Heart left ventricle (tissue), 16 donors: ENCODE measurements around the gene GCHFR. TPM values are rescaled to one million over a fixed set of nuclear protein-coding genes. Genes with fewer than 3 reads are reported as not detected.

Source experiments
- ATAC-seq, 4 donors: fragments of 200-7000 bp; cut with Tn5 transposase; one replicate each; pipeline ENCODE4 v1.9.1; 2020 to 2022; ENCODE audit warnings: moderate library complexity in 4 of 4, mild to moderate bottlenecking in 3 of 4, moderate number of reproducible peaks in 1 of 4
- DNase-seq, 5 donors: peaks; one replicate each; pipeline ENCODE4 v3.0.0-alpha.2; 2020
- H3K27ac ChIP-seq, 12 donors: fragments of 200-600 bp; sonication (generic) in 4 of 12; one replicate each; pipeline versions ENCODE4 v1.5.0 to v1.8.0; 2016 to 2022; ENCODE audit warnings: mild to moderate bottlenecking in 2 of 12
- H3K27me3 ChIP-seq, 9 donors: fragments of 200-600 bp; sonication (generic) in 2 of 9; one replicate each; pipeline versions ENCODE4 v1.5.1 to v1.8.0; 2016 to 2022; ENCODE audit warnings: mild to moderate bottlenecking in 3 of 9
- H3K36me3 ChIP-seq, 9 donors: fragments of 200-600 bp; sonication (generic) in 2 of 9; one replicate each; pipeline versions ENCODE4 v1.5.0 to v1.8.0; 2018 to 2022; ENCODE audit warnings: mild to moderate bottlenecking in 2 of 9
- H3K4me1 ChIP-seq, 12 donors: fragments of 200-600 bp; sonication (generic) in 4 of 12; one replicate each; pipeline versions ENCODE4 v1.5.0 to v1.8.0; 2016 to 2022; ENCODE audit warnings: mild to moderate bottlenecking in 3 of 12
- H3K4me3 ChIP-seq, 12 donors: fragments of 200-600 bp; sonication (generic) in 4 of 12; one replicate each; pipeline versions ENCODE4 v1.5.0 to v1.8.0; 2017 to 2022; ENCODE audit warnings: mild to moderate bottlenecking in 9 of 12, moderate library complexity in 4 of 12
- H3K9me3 ChIP-seq, 12 donors: fragments of 200-600 bp; sonication (generic) in 4 of 12; one replicate each; pipeline versions ENCODE4 v1.5.0 to v1.8.0; 2016 to 2022; ENCODE audit warnings: mild to moderate bottlenecking in 1 of 12
- CTCF ChIP-seq, 12 donors: fragments of 200-600 bp; sonication (generic) in 4 of 12; IDR thresholded peaks; one replicate each; pipeline versions ENCODE4 v1.5.0 to v1.8.0; 2018 to 2022; ENCODE audit warnings: antibody characterized with exemption in 12 of 12, mild to moderate bottlenecking in 5 of 12
- POLR2A ChIP-seq, 2 donors: fragments of 450-650 bp; IDR thresholded peaks; one replicate each; pipeline ENCODE4 v1.6.1; 2017; ENCODE audit warnings: antibody characterized with exemption in 2 of 2, mild to moderate bottlenecking in 2 of 2, moderate library complexity in 2 of 2
- WGBS, 4 donors: extraction: QIAGEN DNeasy Blood & Tissue Kit in 2 of 4; methylation state at CpG; one replicate each; pipeline versions ENCODE4 v1.1.5 to v1.1.7; 2013 to 2018; 5-methylcytosine and 5-hydroxymethylcytosine counted together
- intact Hi-C, 10 donors: fragments of 100-400 bp; cut with DNase I; formaldehyde crosslinking; loops; one replicate each; pipeline versions ENCODE4 v1.11.1 to v1.14.2; 2022
- polyA plus RNA-seq, 2 donors: library from polyadenylated mRNA; stranded (reverse); fragments of 200-250 nt; gene quantifications; one replicate each; pipeline ENCODE4 v1.2.3, GENCODE V29; 2013
- total RNA-seq, 9 donors: library from RNA; depleted of rRNA in 2 of 9; stranded (reverse); fragments of >200 nt in 2 of 9; fragmentation: NEBNext Ultra II Directional in 3 of 9; extraction: Animal tissue kit (Norgen Biotek cat#: 25700) in 3 of 9; gene quantifications; one replicate each; pipeline versions ENCODE4 v1.1.0 to v1.2.4, GENCODE V29; 2016 to 2023
- donor health status: ischemic (EF 13 %, LVEDD 7.1; RV severe dilation, severe dysfunction).
- donor health status: healthy with polysubstance abuse.
- donor health status: DM: no; HTN: yes; CAD: no.
- donor health status: DM: no; HTN: no; CAD: no.
- donor health status: ischemic (EF 25% LVEDD 6.9; RV normal size, moderate dysfunction).
- donor health status: ischemic (EF 25% LVEDD 5.7; RV mildly dilated, moderate dysfunction).
- donor health status: healthy.
- donor health status: DM: yes; HTN: yes; CAD: no.
- donor health status: ischemic (EF 35%, LVEDD 5.7; RV mildly dilated, moderate dysfunction).
- donor health status: nonischemic (EF 11% LVEDD 7.7; RV severe dilation, severe dysfunction).
- donor health status: DM: yes; HTN: yes; CAD: no.
- donor health status: PGD.
- donor health status: ischemic (EF 29% LVEDD 5.4; RV normal size, mild dysfunction).
- donor health status: nonischemic (EF 23%, LVEDD 6.1; RV moderate dilation, normal function).

Gene GCHFR
- total and polyA plus RNA-seq, 11 donors: 1.6 to 24.0 (median 6.6) TPM

GRCh38 chr15:40764629-40765103, 798 bp downstream of the GCHFR start:
- H3K9me3 ChIP-seq: no peaks in the 10 kb centered on the region
- no peaks in the 10 kb centered on the region for H3K27me3 ChIP-seq
- TF ChIP-seq CTCF (IDR thresholded peaks at IDR 0.05) (no peak), POLR2A (IDR thresholded peaks at IDR 0.05) (no peak)
- peak overlapping the region in 10 of 12 donors; percentile 47 to 80 (median 63) for H3K27ac ChIP-seq
- ATAC-seq (no peak), DNase-seq (no peak)
- peaks cover 0 to 18% (median 4%) of the 10 kb centered on the region in 9 donors for H3K36me3 ChIP-seq
- 31 to 41% (median 36%) methylated on average over 8 of the region's 8 CpGs for WGBS, 4 donors
- peak overlapping the region in 11 of 12 donors; percentile 33 to 75 (median 59) for H3K4me3 ChIP-seq
- intact Hi-C loops: loop anchor here in 5 of 10 donors (5.0 to 10.0 kb wide), 5 partner anchors 38 to 170 kb away; partner anchors contain the start of genes DNAJC17 (in 2 of the 5), VPS18 (in 2 of the 5), ZFYVE19 (in 2 of the 5) and KNL1 (in 1 of the 5)
- H3K4me1 ChIP-seq: peaks cover 0 to 52% (median 24%) of the 10 kb centered on the region in 12 donors

GRCh38 chr15:40766194-40766815, 2.4 kb downstream of the GCHFR start:
- DNase-seq (no peak), ATAC-seq (no peak)
- Histone ChIP-seq H3K36me3 (peaks cover 0 to 31% (median 5%) of the 10 kb centered on the region in 9 donors), H3K4me1 (peaks cover 0 to 60% (median 24%) of the 10 kb centered on the region in 12 donors), H3K27me3 (no peaks in the 10 kb centered on the region), H3K4me3 (no peak overlapping the region), H3K27ac (peak overlapping the region in 1 of 12 donors; percentile 80), H3K9me3 (no peaks in the 10 kb centered on the region)
- WGBS, 4 donors: 60 to 70% (median 69%) methylated on average over 5 to 7 of the region's 7 CpGs
- intact Hi-C loops: loop anchor here in 4 of 10 donors (5.0 to 10.0 kb wide), 4 partner anchors 36 to 172 kb away; partner anchors contain the start of genes DNAJC17 (in 1 of the 4), KNL1 (in 1 of the 4), VPS18 (in 1 of the 4) and ZFYVE19 (in 1 of the 4)
- TF ChIP-seq CTCF (IDR thresholded peaks at IDR 0.05) (no peak), POLR2A (IDR thresholded peaks at IDR 0.05) (no peak)

GRCh38 chr15:40766906-40767837, 3.3 kb downstream of the GCHFR start:
- TF ChIP-seq CTCF (IDR thresholded peaks at IDR 0.05): no peak
- no peak for TF ChIP-seq POLR2A (IDR thresholded peaks at IDR 0.05)

More at GRCh38 chr15:40766906-40767837, 3.3 kb downstream of the GCHFR start:
- Histone ChIP-seq H3K27me3 (no peaks in the 10 kb centered on the region), H3K4me3 (no peak overlapping the region), H3K27ac (no peak overlapping the region), H3K9me3 (no peaks in the 10 kb centered on the region), H3K4me1 (peaks cover 0 to 60% (median 24%) of the 10 kb centered on the region in 12 donors), H3K36me3 (peaks cover 0 to 38% (median 13%) of the 10 kb centered on the region in 9 donors)
- DNase-seq (no peak), ATAC-seq (no peak)
- WGBS, 4 donors: 91 to 94% (median 93%) methylated on average over 27 to 32 of the region's 32 CpGs
- intact Hi-C loops: loop anchor here in 4 of 10 donors (5.0 to 10.0 kb wide), 4 partner anchors 35 to 172 kb away; partner anchors contain the start of genes DNAJC17 (in 1 of the 4), KNL1 (in 1 of the 4), VPS18 (in 1 of the 4) and ZFYVE19 (in 1 of the 4)
